PFSK-1 (cell line): ENCODE data around the gene AGRN.

Source experiments
- FOXP2 ChIP-seq: optimal IDR thresholded peaks from 2 replicates; pipeline ENCODE3; 2011; ENCODE audit warnings: borderline replicate concordance, control low read depth, inconsistent platforms; ENCODE audit not compliant: insufficient read depth; ENCODE audit errors: extremely low read length, extremely low read depth
- POLR2AphosphoS5 ChIP-seq: IDR thresholded peaks from 2 replicates; pipeline ENCODE4 v1.6.1; 2012; ENCODE audit warnings: low read depth, mild to moderate bottlenecking, control low read depth, low read length, moderate library complexity
- SIN3A ChIP-seq: IDR thresholded peaks from 2 replicates; pipeline ENCODE4 v1.6.1; 2012; ENCODE audit warnings: mild to moderate bottlenecking, low read length, moderate library complexity, borderline replicate concordance; ENCODE audit not compliant: insufficient read depth
- TAF1 ChIP-seq: IDR thresholded peaks from 2 replicates; pipeline ENCODE4 v1.6.1; 2012; ENCODE audit warnings: low read length, control low read depth, borderline replicate concordance; ENCODE audit not compliant: insufficient read depth
- TF ChIP-seq, protein P1 (sequence below), 2 experiments: IDR thresholded peaks; 2 replicates each; pipeline versions ENCODE4 v1.6.1 to v1.8.0; 2011 to 2012; ENCODE audit warnings: low read depth in 2 of 2, low read length in 2 of 2, control low read depth in 1 of 2, inconsistent platforms in 1 of 2, mild to moderate bottlenecking in 1 of 2, moderate library complexity in 1 of 2; ENCODE audit not compliant: insufficient read depth in 1 of 2

GRCh38 chr1:1024771-1025699 lies 5.1 kb downstream of the AGRN start:
- no peak for TF ChIP-seq SIN3A
- TF ChIP-seq, protein P1, sequence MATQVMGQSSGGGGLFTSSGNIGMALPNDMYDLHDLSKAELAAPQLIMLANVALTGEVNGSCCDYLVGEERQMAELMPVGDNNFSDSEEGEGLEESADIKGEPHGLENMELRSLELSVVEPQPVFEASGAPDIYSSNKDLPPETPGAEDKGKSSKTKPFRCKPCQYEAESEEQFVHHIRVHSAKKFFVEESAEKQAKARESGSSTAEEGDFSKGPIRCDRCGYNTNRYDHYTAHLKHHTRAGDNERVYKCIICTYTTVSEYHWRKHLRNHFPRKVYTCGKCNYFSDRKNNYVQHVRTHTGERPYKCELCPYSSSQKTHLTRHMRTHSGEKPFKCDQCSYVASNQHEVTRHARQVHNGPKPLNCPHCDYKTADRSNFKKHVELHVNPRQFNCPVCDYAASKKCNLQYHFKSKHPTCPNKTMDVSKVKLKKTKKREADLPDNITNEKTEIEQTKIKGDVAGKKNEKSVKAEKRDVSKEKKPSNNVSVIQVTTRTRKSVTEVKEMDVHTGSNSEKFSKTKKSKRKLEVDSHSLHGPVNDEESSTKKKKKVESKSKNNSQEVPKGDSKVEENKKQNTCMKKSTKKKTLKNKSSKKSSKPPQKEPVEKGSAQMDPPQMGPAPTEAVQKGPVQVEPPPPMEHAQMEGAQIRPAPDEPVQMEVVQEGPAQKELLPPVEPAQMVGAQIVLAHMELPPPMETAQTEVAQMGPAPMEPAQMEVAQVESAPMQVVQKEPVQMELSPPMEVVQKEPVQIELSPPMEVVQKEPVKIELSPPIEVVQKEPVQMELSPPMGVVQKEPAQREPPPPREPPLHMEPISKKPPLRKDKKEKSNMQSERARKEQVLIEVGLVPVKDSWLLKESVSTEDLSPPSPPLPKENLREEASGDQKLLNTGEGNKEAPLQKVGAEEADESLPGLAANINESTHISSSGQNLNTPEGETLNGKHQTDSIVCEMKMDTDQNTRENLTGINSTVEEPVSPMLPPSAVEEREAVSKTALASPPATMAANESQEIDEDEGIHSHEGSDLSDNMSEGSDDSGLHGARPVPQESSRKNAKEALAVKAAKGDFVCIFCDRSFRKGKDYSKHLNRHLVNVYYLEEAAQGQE (IDR thresholded peaks at IDR 0.05; ENCODE audit: insufficient read depth in 1 of 2, low read depth in 2 of 2, low read length in 2 of 2), result no peak
- TF ChIP-seq TAF1, result no peak
- no peak for TF ChIP-seq POLR2AphosphoS5
- TF ChIP-seq FOXP2, result no peak
